NCI-H187 (cell line): ENCODE data around the gene URB1.
A peak's percentile ranks its signal among the peaks of the same experiment; 100 is the strongest.
"Not testable (repeated sequence)": the region's sequence is repeated elsewhere in the genome, so short reads cannot be mapped to it uniquely, and the experiment has no call there.

Experiments
- DNase-seq, 2 experiments: peaks; one replicate each; lab custom pipeline; 2025; lab: John Stamatoyannopoulos, UW

The URB1 gene

DNA sequence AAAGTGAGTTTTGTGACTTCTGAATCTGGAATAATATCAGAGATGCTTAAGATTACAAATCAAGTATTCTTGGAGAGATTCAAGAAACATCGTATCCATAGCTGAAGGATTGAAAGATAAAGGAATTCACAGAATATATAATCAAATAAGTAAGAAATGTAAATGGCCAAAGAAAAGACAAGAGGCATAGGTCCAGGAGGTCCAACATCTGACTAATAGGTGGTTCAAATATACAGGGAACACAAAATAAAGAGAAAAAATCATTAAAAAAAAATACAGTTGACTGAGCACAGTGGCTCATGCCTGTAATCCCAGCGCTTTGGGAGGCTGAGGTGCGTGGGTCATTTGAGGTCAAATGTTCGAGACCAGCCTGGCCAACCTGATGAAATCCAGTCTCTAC, 107.3 kb downstream of the URB1 start:
- no peak for DNase-seq

DNA sequence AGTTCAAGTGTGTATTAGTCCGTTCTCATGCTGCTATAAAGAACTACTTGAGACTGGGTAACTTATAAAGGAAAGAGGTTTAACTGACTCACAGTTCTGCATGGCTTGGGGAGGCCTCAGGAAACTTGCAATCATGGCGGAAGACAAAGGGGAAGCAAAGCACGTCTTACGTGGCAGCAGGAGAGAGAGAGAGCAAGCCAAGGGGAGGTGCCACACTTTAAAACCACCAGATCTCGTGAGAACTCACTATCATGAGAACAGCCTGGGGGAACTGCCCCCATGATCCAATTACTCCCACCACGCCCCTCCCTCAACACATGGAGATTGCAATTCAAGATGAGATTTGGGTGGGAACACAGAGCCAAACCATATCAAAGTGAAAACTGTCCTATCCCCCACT, 109.8 kb downstream of the URB1 start:
- DNase-seq = no peak

DNA sequence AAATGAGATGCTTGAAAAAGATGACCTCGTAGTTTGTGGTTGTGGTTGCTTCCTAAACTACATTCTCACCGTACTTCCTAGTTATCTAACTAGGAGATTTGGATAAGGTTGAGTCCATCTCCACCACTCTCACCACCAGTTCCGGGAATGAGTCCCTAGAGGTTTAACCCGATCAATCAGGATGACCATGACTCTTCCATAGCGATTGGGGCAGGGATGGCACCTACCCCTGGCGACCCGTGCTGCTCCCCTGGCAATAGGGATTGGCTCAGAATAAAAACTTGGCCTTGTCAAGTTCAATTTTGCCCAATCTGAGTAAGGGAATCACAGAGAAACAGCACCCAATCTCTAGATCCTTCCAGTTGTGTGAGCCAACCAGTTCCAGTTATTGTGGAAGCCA, 111.3 kb downstream of the URB1 start:
- DNase-seq = no peak

DNA sequence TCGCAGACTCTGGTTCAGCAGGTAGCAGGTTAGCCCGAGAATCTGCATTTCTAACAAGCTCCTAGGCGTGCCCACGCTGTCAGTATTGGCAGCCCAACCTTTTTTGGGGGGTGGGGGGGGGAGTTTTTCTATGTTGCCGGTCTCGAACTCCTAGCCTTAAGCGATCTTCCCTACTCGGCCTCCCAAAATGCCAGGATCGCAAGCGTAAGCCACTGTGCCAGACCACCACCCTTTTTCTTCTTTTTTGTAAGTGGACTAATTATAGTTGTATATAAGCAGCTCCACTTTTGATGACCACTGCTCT, 113.5 kb downstream of the URB1 start:
- DNase-seq = no peak

DNA sequence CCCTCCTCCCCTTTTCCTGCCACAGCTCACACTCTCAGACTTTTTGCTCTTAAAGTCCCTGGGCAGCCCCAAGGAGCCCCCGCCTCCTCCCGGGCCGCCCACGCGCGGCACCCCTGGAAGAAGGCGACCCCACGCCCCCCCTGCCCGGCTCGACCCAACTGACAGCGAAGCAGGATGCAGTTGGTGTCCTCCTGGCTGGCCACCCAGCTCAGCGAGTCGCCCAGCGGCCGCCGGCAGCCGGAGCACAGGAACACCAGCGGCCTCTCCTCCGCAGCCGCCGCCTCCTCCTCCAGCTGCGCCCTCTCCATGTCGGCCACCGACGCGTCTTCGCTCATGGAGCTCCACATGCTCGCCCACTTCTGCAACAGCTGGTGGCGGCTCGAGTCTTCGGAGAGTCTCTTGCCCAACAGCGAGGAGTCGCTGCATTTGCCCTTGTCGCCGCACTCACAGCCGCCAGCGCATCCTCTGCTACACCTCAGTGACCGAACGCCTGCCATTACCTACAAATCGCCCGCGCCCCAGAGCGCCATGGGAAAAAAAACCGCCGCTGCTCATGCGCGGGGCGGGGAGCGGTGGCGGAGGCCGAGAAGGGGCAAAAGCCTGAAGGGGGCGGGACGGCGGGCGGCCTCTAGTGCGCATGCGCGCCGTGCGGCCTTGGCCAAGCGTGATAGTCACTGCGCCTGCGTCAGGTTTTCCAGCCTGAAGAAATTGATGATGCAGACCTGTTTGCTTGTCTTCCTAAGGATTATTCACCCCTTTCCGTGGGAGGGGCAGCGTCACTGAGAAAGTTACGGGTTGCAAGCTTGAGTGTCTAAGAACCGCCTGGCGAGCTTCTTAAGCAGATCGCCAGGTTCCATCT, 114.1 kb downstream of the URB1 start, which contains the start of gene MIS18A:
TSS of gene MIS18A (minus strand) at position 532 of the 859 bp plus-strand sequence. CDS start at position 497, 35 bp downstream.
- DNase-seq = peak; percentile 91 to 99

DNA sequence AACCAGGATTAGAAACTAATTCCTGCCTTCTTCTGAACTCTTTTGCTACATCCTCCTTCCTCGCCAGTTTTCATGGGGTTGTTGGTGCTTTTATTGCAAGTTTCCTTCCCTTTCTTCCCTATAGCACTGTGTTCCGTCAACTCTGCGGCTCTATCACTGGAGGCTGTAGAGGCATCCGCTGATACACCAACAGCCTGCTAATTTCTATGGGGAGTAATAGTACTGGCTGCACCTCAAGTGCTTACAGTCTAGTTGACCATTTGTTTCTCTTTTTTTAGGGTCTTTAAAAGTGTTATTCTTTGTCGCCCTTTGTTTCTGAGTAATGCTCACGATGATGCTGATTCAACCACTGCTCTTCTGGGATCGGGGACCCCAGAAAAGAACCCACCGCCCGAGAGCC, 114.7 kb downstream of the URB1 start:
- no peak for DNase-seq

DNA sequence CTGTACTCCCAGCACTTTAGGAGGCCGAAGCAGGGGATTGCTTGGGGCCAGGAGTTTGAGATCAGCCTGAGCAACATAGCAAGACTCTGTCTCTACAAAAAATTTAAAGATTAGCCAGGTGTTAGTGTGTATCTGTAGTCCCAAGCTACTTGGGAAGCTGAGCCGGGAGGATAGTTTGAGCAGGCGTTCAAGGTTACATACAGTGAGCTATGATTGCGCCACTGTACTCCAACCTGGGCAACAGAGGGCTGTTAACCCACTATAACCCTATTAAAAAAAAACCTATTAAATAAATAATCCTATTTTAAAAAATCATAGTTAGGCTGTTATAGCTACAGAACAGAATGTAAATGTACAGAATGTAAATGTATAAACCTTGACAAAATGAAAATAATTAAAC, 116.1 kb downstream of the URB1 start:
- no peak for DNase-seq

DNA sequence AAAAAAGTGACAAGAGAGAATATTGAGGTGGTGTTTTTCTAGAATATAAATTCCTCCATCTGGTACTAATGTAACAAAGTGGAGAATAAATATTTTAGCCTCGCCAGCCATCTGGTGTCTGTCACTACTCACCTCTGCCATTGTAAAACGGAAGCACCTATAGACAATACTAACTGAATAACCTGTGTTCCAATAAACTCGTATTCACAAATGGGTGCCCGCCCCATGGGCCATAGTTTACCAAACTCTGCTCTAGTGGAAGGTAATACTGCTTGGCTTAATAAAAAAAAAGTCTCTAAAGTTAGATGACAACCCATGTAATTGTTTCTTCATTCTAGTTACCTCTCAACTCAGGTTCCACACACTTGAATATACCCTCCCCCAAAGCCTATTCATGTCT, 122.1 kb downstream of the URB1 start:
- no peak for DNase-seq

DNA sequence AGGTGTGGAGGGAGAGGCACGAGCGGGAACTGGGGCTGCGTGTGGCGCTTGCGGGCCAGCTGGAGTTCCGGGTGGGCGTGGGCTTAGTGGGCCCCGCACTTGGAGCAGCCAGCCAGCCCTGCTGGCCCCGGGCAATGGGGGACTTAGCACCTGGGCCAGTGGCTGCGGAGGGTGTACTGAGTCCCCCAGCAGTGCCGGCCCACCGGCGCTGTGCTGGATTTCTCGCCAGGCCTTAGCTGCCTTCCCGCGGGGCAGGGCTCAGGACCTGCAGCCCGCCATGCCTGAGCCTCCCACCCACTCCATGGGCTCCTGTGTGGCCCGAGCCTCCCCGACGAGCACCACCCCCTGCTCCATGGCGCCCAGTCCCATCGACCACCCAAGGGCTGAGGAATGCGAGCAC, 127.5 kb downstream of the URB1 start:
- DNase-seq = not testable (repeated sequence)

DNA sequence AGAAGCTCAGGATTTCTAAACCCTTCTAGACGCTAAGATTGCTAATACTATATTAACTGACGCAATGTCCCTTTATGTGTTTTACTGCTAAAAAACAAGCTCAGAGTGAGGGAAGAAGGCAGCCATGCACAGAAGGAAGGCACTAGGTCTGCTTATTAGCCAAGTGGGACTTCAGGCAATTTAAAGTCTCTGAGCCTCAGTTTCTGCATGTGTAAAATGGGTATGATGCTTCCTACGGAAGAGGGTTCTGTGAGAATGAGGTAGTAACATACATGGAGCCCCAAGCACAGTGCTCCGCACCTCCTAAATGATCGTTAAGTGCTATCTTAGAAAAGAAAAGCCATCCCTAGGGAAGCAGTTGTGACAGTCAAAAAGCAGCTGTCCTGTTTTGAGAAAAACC, 130.9 kb downstream of the URB1 start:
- DNase-seq = no peak
